Inflammatory macrophage treated with lipopolysaccharide for 1 hour (primary cell): ENCODE measurements around the gene RETREG1.

Experiments
- DNase-seq, 2 donors: peaks; one replicate each; pipeline ENCODE4 v3.0.0-alpha.2; 2020 to 2022

Gene RETREG1

DNA sequence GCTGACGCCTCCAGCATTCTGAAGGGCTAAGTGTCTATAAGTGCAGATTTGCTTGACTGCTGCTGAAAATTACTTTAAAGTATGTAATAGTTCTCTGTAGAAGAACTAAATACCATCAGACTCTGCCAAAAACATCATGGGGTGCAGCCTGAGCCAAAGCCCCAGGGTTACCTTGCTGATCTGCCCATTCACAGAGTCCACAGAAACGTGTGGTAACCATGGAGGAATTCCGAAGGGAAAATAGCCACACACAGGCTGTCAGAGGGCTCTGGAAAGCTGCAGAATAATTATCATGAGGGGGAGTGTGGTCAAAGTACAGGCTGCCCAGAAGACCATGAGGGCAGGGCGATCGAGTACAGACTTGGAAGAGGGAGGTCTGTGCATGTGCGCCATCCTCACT lies 36.4 kb downstream of the RETREG1 start:
- DNase-seq: no peak

- DNase-seq: no peak
Observed at GRCh38 chr5:16579142-16579847, 37.5 kb downstream of the RETREG1 start.

DNA sequence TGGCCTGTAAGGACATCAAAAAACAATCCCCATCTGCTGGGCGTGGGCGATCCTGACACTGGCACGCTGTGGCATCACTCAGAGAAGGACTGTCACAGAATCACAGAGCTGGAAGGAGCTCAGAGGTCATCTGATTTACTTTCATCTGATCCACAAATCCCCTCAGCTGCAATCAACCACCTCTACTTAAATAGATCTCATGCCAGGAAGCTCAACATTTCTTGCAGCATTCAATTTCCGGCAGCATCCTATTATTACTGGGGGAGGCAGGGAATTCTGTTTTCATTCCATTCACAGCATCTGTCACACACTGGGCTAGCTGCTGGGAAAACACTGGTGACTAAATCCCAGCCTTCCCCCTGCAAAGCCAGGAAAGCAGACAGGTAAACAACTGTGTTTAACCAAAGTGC lies 38.3 kb downstream of the RETREG1 start:
- DNase-seq: no peak

GRCh38 chr5:16577677-16578076 lies 39.1 kb downstream of the RETREG1 start:
- DNase-seq: peak in 1 of 2 donors; percentile 10

DNA sequence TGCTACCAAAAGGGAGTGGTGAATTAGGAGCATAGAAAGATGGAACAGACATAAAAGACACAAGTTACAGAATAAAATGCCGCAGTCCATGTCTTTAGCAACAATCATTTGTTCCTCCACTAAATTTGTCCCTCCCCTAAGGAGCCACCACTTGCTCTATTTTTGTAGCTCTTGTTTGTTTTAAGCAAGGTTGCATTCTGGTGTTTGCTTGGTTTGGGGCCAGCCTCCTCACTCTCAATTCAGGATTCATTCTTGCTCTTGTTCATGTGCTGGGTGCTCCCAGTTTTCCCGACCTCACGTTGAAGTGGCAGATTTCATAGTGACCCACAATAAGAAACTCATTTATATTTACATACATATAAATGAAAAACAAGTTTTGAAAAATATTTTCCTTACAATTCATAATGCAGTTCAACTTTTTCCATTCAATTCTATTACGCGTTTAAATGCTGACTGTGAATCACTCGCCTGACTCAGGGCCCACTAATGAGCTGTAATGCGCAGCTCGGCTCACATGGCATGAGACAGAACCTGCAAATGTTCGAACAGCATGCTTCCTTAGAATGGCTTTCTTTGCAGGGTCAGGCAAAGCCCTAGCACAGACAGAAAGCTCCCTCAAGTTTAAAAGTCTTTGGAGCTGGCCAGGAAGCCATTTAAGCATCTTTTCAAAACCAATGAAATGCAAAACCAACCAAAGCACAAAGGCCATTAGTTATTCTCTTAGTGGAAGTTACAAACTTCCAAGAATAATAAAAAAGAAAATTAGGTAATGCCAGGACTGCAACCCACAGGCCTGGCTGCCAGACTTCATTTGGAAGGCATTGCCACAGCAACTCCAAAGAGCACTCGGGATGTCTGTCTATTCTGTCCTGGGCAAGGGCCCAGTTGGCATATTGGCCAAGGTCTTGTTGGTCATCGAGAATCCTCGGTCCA lies 41.7 kb downstream of the RETREG1 start:
- no peak for DNase-seq

GRCh38 chr5:16573401-16573800 lies 43.4 kb downstream of the RETREG1 start:
- DNase-seq: no peak

GRCh38 chr5:16572289-16573015 lies 44.3 kb downstream of the RETREG1 start:
- no peak for DNase-seq

- DNase-seq: no peak
Observed at GRCh38 chr5:16571016-16571415, 45.8 kb downstream of the RETREG1 start.

DNA sequence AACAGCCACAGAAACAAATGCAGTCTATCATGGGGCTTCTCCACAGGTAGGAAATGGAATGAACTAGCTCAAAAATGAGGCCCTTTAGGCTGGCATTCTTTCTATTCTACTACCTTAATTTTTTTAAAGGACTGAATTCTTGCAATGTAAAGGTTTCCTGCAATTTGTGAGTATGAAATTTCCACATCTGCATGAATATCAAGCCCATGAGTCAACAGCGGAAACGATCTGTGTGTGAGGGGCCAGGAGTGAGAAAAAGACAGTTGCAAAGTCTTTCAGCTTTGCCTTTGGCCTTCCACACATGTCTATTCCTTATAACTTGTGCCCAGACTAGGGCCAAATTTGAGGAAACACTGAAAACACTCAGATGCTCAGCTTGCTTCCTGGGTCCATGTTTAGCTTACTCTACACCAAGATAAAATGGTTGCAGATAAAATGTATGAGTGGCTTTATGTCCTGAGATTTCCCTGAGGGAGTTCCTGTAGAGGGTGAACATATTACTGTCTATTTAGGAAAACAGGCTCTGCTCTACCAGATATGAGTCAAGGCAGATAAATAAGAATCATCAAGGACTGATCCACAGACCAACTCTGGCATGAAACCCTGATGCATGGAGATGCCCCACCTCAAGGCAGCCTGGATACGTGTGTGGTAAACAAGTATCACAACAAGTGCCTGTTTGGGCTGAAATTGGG lies 46.5 kb downstream of the RETREG1 start:
- no peak for DNase-seq

DNA sequence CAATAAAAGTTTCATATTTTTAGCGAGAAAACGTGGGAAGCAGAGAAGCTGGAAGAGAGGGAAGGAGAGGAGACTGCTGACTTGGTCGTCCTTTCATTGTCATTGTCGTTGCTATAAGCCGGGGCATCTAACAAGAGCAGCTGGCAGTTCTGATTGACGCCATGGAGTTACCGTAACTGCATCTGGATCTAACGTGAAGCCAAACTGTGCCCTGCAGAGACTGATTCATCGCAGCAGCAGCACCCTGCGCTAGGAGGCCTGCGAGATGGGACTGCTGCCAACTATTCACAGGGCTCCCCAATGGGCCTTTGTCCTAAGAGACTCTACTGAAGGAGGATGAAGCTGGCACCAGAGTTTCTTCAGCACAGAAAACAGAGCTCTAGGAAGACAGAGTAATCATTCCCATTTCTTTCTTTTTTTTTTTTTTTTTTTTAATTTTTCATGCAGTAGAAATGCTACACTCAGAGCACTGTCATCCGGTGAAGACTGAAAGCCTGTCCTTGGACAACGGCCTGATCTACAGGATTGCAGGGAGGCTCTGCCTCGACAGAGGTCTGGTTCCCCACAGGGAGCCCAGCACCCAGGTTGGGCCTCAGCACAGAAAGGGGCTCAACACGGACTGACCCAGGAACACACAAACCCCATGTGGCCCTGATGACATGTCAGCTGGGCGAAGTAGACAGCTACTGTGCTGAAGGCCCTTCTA lies 47.8 kb downstream of the RETREG1 start:
- no peak for DNase-seq

DNA sequence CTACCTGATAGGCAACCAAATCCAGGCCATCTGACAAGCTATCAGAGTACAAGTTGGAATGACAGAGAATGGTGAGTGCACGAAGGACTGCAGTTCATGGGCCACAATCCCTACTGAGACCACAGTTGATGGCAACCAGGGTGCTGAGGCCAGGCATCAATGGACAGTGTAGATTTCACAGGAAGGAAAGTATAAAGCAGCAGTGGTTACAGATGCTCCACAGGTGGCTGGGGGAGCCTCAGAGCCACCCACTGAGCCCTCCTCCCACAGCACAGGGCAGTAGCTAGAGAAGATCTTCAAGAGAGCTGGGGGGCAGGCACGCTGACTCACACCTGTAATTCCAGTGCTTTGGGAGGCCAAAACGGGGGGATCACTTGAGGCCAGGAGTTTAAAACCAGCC lies 49.4 kb downstream of the RETREG1 start:
- DNase-seq: no peak

DNA sequence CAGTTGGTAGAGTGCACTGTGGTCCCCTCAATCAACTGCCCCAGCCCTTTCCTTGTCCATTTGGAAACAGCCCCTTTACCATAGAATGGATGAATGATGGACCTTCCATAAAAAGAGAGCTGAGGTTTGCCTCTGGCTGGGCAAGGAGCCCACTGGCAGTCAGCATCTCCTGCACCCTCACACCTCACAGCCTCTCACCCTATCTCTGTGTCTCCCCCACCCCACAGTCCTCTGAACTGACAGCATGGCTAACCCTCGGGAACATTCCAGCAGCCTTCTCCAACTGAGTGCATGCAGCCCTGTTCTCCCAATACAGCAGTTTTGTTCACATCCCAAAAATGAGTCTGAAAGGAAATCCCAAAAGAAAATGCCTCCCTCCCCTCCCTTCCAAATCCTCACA lies 51.7 kb downstream of the RETREG1 start:
- no peak for DNase-seq

DNA sequence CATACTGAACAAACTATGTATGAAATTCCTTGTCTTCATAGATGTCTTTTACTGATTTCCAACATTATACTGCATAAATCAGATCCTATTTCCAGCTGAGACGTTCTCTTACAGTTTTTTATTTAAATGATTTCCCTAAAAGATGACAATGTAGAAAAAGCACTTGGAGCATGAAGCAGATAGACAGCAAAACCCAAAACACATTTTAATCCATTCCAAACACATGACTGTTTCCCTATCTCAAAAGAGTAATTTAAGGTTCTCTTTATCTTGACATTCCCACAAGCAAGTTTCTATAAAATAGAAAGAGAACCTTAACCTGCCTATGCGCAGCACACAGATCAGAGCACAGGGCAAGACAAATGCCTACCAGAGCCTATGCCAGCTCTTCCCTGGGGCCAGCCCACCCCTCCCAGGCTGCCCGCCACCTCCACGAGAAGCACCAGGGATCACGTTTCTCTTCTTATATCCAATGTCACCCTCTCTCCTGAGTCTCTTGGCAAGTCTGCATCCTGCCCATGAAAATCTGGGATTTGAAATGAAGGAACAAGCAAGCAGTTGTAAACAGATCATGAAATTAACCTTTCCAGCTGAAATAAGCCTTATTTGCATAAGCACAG lies 52.4 kb downstream of the RETREG1 start:
- no peak for DNase-seq

DNA sequence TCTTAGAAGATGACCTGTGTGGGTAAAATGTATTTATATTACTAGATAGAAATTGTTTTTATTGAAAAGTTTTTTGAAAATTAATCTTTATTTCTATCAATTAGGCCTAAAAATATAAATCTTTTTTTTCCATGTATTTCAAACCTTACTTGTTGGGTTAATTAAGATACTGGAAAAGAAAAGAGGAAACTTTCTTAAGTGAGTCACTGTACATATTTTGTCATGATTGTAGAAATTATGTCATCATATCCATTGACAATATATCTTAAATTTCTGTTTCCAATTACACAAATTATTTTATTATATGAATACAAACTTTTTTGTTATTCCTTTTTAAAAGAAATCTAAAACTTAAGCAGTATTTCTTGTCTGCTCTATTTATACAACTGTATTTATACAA lies 53.1 kb downstream of the RETREG1 start:
- DNase-seq: peak; percentile 13 to 44

DNA sequence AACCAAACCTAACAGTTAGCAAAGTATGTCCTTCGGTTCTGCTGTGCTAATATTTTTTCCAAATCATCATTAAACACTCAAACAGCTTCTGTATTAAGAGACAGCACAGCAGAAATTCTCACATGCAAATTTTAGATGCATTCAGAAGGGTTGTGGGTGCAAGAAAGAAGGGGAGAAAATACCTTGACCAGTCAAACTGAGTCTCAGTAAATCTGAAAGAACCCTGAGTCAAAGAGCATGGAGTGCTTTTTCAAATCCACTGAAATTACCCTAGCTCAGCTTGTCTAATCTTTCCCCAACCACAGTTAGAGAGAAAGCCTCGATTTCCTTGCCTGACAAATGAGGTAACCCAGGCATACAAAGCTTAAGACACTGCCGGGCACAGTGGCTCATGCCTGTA lies 55.1 kb downstream of the RETREG1 start:
- DNase-seq: no peak

- DNase-seq: no peak
Observed at GRCh38 chr5:16559702-16560101, 57.1 kb downstream of the RETREG1 start.

GRCh38 chr5:16558984-16559629 lies 57.7 kb downstream of the RETREG1 start:
- DNase-seq: no peak

GRCh38 chr5:16557477-16557876 lies 59.3 kb downstream of the RETREG1 start:
- DNase-seq: no peak

- no peak for DNase-seq
Observed at GRCh38 chr5:16554110-16554509, 62.7 kb downstream of the RETREG1 start.

DNA sequence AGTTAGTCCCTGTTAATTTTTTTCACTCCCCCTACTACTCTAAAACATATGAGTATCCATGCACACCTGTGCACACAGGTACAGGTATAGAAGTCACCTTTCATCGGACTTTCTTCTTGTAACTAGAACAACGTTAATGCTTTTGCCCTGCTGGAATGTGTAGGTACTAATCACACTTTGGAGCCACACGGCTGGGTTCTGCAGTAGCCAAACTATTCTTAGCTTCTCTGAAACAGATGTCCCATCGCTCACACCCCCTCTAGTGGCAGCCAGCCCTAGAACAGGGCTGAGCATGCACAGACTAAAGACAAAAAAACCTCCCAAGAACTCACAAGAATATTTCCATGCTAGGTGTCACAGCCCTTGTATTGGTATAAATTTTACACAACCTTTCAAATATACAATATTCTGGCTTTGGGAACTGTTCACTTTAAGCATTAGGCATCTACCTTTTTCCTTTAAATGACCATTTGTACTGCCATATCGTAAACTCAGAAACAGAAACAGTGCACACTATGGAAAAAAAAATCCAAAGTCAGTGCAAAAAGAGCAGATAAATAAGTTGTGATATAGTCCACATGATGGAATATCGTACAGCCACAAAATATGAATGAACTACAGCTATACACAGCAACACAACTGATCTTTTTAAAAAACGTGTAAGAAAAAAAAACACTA lies 64.0 kb downstream of the RETREG1 start:
- peak; percentile 15 to 55 for DNase-seq

- no peak for DNase-seq
Observed at GRCh38 chr5:16551628-16552027, 65.2 kb downstream of the RETREG1 start.
